ENCODE measurements around the gene INKA1. TPM values are rescaled to one million over a fixed set of nuclear protein-coding genes. Genes with fewer than 3 reads are reported as not detected.
"Not testable (repeated sequence)": the region's sequence is repeated elsewhere in the genome, so short reads cannot be mapped to it uniquely, and the experiment has no call there.

The INKA1 gene
- total and polyA plus RNA-seq, 2 of the 8 experiments (the other 6 are each of a cell fraction or from before 2014, with no cell fraction given) = 1.3 to 4.7 TPM

DNA sequence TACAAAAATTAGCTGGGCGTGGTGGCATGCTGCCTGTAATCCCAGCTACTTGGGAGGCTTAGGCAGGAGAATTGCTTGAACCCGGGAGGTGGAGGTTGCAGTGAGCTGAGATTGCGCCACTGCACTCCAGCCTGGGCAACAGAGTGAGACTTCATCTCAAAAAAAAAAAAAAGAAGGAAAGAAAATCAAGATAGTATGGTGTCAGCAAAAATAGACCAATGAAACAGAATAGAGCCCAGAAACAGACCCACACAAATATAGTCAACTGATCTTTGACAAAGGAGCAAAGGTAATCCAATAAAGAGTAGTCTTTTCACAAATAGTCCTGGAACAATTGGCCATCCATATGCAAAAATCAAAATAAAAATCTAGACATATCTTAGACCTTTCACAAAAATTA, 20.1 kb downstream of the INKA1 start:
- not testable (repeated sequence) for H2BK15ac ChIP-seq (ENCODE audit: low read length); H3K9ac ChIP-seq (replicated peaks in 1 of 4; ENCODE audit: extremely low read depth in 1 of 4, low read depth in 3 of 4, low read length in 3 of 4); H2BK20ac ChIP-seq (ENCODE audit: low read length); H2AFZ ChIP-seq (ENCODE audit: low read length); H3K23me2 ChIP-seq (ENCODE audit: low read depth, low read length); H2AK5ac ChIP-seq (ENCODE audit: low read depth, low read length); H3K79me2 ChIP-seq (ENCODE audit: control insufficient read depth in 1 of 2, insufficient read depth in 2 of 2, low read length in 2 of 2); H3K23ac ChIP-seq (ENCODE audit: insufficient read length); H3K4me3 ChIP-seq (ENCODE audit: extremely low read depth in 1 of 4, insufficient read depth in 2 of 4, low read depth in 3 of 4, low read length in 4 of 4); H4K8ac ChIP-seq (ENCODE audit: extremely low read depth, insufficient read depth, low read length); H2BK120ac ChIP-seq (replicated peaks; ENCODE audit: low read depth, low read length); H2BK5ac ChIP-seq (ENCODE audit: low read depth, low read length); H2BK12ac ChIP-seq (ENCODE audit: low read depth, low read length); H3K4me1 ChIP-seq (replicated peaks in 1 of 4; ENCODE audit: control insufficient read depth in 3 of 4, insufficient read depth in 4 of 4, low read length in 3 of 4); H3K4me2 ChIP-seq (ENCODE audit: insufficient read depth in 1 of 2, low read depth in 2 of 2, low read length in 2 of 2); H3K27ac ChIP-seq (ENCODE audit: low read depth, low read length); H3K56ac ChIP-seq (replicated peaks; ENCODE audit: insufficient read length, low read depth, low read length); H3K36me3 ChIP-seq (ENCODE audit: control insufficient read depth in 2 of 4, insufficient read depth in 4 of 4, low read length in 3 of 4); H3K27me3 ChIP-seq (replicated peaks in 1 of 4; ENCODE audit: control insufficient read depth in 3 of 4, extremely low read depth in 1 of 4, insufficient read depth in 3 of 4, low read length in 3 of 4); H3K4ac ChIP-seq (replicated peaks; ENCODE audit: insufficient read length, low read depth, low read length); DNase-seq (ENCODE audit: low read depth in 1 of 2, low spot score in 2 of 2); H3K14ac ChIP-seq (ENCODE audit: insufficient read length); H4K91ac ChIP-seq (replicated peaks; ENCODE audit: insufficient read length, low read length); H4K20me1 ChIP-seq (replicated peaks in 1 of 2; ENCODE audit: control insufficient read depth in 1 of 2, insufficient read depth in 2 of 2, low read length in 2 of 2); H3K18ac ChIP-seq (ENCODE audit: extremely low read depth, low read length); H3K9me3 ChIP-seq (ENCODE audit: insufficient read depth in 2 of 2, low read depth in 1 of 2, low read length in 1 of 2); H4K5ac ChIP-seq (ENCODE audit: insufficient read length, low read depth, low read length); FAIRE-seq; H3K79me1 ChIP-seq (ENCODE audit: low read depth, low read length)
- WGBS, 2 experiments (ENCODE audit: extremely low coverage in 1 of 2, insufficient coverage in 1 of 2, insufficient read length in 1 of 2, insufficient replicate concordance in 2 of 2, low coverage in 1 of 2, low lambda C conversion rate in 2 of 2, missing lambda C conversion rate in 1 of 2) = 80% methylated on average over 1 of the region's 3 CpGs; no CpG with 5 or more reads in 1 of the 2 experiments
- ChIA-PET POLR2A (ENCODE audit: partially characterized antibody) (interaction anchor here (1.0 to 1.4 kb wide), 3 partner anchors 18 to 45 kb away, joined by 4 to 5 read pairs (median 4); no protein-coding TSS in a partner anchor), CTCF (ENCODE audit: partially characterized antibody) (interaction anchor here (0.8 to 1.2 kb wide), 5 partner anchors 14 to 56 kb away, joined by 3 to 5 read pairs (median 3); no protein-coding TSS in a partner anchor)
